ENCODE data around the gene SMIM26. TPM values are rescaled to one million over a fixed set of nuclear protein-coding genes. Genes with fewer than 3 reads are reported as not detected.

Gene SMIM26
- total and polyA plus RNA-seq, 2 of the 13 experiments (the other 11 are each of a cell fraction or from before 2014, with no cell fraction given) = 214 to 249 TPM

DNA sequence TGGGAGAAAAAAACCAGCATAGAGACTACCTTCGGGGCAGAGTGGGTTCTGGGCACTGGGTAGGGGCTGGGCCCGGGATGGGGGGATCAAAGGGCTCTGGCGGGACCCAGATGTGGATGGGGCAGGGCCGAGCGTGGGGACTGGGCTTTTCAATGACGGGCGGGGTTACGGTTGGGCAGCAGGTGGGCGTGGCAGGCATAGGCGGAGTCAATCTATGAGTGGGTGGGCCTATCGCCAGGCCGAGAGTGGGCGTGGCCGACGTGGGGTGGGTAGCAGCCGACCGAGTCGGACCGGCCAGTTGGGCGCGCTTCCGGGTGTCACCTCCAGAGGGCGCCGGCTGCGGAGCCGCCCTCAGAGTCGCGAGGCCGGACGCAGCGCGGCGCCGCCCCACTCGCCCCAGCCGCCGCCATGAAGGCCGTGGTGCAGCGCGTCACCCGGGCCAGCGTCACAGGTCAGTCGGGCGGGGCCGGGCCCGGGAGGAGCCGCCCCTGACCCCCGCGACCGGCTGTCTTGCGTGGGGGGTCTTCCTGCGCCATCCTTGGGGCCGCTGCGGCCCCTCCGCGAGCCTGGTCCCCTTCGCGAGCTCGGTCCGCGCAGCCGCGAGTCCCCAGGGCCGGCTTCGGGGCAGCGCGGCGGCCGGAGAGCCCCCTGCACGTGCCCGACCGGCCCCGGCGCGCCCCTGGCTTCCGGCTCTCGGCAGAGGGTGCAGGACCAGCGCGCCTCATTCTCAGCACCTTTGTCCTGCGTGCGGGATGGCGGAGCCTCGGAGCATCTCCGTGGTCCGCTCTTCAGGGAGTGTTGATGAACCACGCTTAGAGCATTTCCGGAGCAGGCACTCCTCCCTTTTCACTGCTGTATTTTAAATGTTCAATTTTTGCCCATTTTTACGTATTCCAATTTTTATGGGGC, 20.7 kb downstream of the SMIM26 start, which contains the start of gene DTD1 (continued):
- TF ChIP-seq ZNF207 (IDR thresholded peaks at IDR 0.05; ENCODE audit: borderline replicate concordance) (no peak), PAF1 (CRISPR knock-in tag; IDR thresholded peaks at IDR 0.05) (no peak), MED13 (CRISPR knock-in tag; IDR thresholded peaks at IDR 0.05) (peak; percentile 50; the same call in 1 of the 2 replicates), TBX2 (CRISPR knock-in tag; IDR thresholded peaks at IDR 0.05; ENCODE audit: borderline replicate concordance) (no peak), TFDP1 (CRISPR knock-in tag; IDR thresholded peaks at IDR 0.05; ENCODE audit: borderline replicate concordance) (peak; percentile 79; the same call in 1 of the 2 replicates), ZNF296 (CRISPR knock-in tag; conservative IDR thresholded peaks at IDR 0.05) (no peak), PRMT3 (CRISPR knock-in tag; IDR thresholded peaks at IDR 0.05; ENCODE audit: borderline replicate concordance, low read depth) (peak; percentile 72; the same call in 1 of the 2 replicates), NFAT5 (CRISPR knock-in tag; IDR thresholded peaks at IDR 0.05) (peak; percentile 85), PHF5A (CRISPR knock-in tag; IDR thresholded peaks at IDR 0.05; ENCODE audit: low read depth, unreplicated experiment) (peak; percentile 51), ZMAT5 (CRISPR knock-in tag; IDR thresholded peaks at IDR 0.05; ENCODE audit: borderline replicate concordance, low read depth) (no peak)
- TF ChIP-seq, protein P1, sequence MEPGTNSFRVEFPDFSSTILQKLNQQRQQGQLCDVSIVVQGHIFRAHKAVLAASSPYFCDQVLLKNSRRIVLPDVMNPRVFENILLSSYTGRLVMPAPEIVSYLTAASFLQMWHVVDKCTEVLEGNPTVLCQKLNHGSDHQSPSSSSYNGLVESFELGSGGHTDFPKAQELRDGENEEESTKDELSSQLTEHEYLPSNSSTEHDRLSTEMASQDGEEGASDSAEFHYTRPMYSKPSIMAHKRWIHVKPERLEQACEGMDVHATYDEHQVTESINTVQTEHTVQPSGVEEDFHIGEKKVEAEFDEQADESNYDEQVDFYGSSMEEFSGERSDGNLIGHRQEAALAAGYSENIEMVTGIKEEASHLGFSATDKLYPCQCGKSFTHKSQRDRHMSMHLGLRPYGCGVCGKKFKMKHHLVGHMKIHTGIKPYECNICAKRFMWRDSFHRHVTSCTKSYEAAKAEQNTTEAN (CRISPR knock-in tag; conservative IDR thresholded peaks at IDR 0.05) = no peak
- TF ChIP-seq, protein P2, sequence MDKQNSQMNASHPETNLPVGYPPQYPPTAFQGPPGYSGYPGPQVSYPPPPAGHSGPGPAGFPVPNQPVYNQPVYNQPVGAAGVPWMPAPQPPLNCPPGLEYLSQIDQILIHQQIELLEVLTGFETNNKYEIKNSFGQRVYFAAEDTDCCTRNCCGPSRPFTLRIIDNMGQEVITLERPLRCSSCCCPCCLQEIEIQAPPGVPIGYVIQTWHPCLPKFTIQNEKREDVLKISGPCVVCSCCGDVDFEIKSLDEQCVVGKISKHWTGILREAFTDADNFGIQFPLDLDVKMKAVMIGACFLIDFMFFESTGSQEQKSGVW (CRISPR knock-in tag; IDR thresholded peaks at IDR 0.05; ENCODE audit: borderline replicate concordance) = no peak
- TF ChIP-seq, protein P3, sequence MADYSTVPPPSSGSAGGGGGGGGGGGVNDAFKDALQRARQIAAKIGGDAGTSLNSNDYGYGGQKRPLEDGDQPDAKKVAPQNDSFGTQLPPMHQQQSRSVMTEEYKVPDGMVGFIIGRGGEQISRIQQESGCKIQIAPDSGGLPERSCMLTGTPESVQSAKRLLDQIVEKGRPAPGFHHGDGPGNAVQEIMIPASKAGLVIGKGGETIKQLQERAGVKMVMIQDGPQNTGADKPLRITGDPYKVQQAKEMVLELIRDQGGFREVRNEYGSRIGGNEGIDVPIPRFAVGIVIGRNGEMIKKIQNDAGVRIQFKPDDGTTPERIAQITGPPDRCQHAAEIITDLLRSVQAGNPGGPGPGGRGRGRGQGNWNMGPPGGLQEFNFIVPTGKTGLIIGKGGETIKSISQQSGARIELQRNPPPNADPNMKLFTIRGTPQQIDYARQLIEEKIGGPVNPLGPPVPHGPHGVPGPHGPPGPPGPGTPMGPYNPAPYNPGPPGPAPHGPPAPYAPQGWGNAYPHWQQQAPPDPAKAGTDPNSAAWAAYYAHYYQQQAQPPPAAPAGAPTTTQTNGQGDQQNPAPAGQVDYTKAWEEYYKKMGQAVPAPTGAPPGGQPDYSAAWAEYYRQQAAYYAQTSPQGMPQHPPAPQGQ (CRISPR knock-in tag; IDR thresholded peaks at IDR 0.05; ENCODE audit: borderline replicate concordance) = no peak
- TF ChIP-seq, protein P4, sequence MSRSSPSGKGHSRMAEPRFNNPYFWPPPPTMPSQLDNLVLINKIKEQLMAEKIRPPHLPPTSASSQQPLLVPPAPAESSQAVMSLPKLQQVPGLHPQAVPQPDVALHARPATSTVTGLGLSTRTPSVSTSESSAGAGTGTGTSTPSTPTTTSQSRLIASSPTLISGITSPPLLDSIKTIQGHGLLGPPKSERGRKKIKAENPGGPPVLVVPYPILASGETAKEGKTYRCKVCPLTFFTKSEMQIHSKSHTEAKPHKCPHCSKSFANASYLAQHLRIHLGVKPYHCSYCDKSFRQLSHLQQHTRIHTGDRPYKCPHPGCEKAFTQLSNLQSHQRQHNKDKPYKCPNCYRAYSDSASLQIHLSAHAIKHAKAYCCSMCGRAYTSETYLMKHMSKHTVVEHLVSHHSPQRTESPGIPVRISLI (CRISPR knock-in tag; IDR thresholded peaks at IDR 0.05; ENCODE audit: borderline replicate concordance) = no peak

Data from HepG2 (cell line).